ENCODE measurements around the gene KCNIP1.

Gene KCNIP1

GRCh38 chr5:170470808-170471404 is 32.9 kb upstream of the KCNIP1 start:
- Histone ChIP-seq H2BK5ac (ENCODE audit: low read length) (no peak overlapping the region), H3K79me1 (ENCODE audit: low read depth, low read length) (no peaks in the 10 kb centered on the region), H3K9me3 (replicated peaks in 1 of 2; ENCODE audit: control insufficient read depth in 2 of 2, insufficient read depth in 1 of 2, low read depth in 1 of 2, low read length in 2 of 2) (no peaks in the 10 kb centered on the region), H3K9ac (ENCODE audit: low read depth, low read length, poor library complexity) (no peak overlapping the region), H2AK5ac (ENCODE audit: low read depth, low read length) (no peak overlapping the region), H2AFZ (ENCODE audit: low read length) (no peak overlapping the region), H3K4me1 (ENCODE audit: control insufficient read depth in 2 of 2, insufficient read depth in 1 of 2, low read depth in 1 of 2, low read length in 2 of 2) (peaks cover 0 to 4% of the 10 kb centered on the region in 2 donors), H2BK12ac (ENCODE audit: low read length) (no peak overlapping the region), H4K8ac (ENCODE audit: low read depth, low read length) (no peak overlapping the region), H2BK120ac (ENCODE audit: low read depth, low read length) (no peak overlapping the region), H2BK15ac (ENCODE audit: low read length) (no peak overlapping the region), H3K4me3 (ENCODE audit: low read length in 2 of 2) (no peak overlapping the region), H3K27ac (replicated peaks; ENCODE audit: low read length) (no peak overlapping the region), H3K4me2 (ENCODE audit: insufficient read depth, low read length, poor library complexity, severe bottlenecking) (no peak overlapping the region), H3K23ac (ENCODE audit: low read depth, low read length, poor library complexity) (no peak overlapping the region), H3K4ac (ENCODE audit: low read length) (no peak overlapping the region), H3K14ac (ENCODE audit: low read length) (no peak overlapping the region), H4K91ac (ENCODE audit: low read depth, low read length, poor library complexity) (no peak overlapping the region), H3K36me3 (replicated peaks in 1 of 2; ENCODE audit: control insufficient read depth in 2 of 2, insufficient read depth in 2 of 2, low read length in 2 of 2) (no peaks in the 10 kb centered on the region), H3K18ac (ENCODE audit: low read length) (no peak overlapping the region), H3K27me3 (ENCODE audit: control insufficient read depth in 3 of 3, insufficient read depth in 3 of 3, low read depth in 1 of 3, low read length in 3 of 3) (no peaks in the 10 kb centered on the region)
- no peak for DNase-seq (ENCODE audit: low spot score)
- WGBS, 2 donors (ENCODE audit: extremely low coverage in 2 of 2, insufficient read length in 2 of 2, insufficient replicate concordance in 1 of 2): no CpG with 5 or more reads among the region's 8 CpGs

DNA sequence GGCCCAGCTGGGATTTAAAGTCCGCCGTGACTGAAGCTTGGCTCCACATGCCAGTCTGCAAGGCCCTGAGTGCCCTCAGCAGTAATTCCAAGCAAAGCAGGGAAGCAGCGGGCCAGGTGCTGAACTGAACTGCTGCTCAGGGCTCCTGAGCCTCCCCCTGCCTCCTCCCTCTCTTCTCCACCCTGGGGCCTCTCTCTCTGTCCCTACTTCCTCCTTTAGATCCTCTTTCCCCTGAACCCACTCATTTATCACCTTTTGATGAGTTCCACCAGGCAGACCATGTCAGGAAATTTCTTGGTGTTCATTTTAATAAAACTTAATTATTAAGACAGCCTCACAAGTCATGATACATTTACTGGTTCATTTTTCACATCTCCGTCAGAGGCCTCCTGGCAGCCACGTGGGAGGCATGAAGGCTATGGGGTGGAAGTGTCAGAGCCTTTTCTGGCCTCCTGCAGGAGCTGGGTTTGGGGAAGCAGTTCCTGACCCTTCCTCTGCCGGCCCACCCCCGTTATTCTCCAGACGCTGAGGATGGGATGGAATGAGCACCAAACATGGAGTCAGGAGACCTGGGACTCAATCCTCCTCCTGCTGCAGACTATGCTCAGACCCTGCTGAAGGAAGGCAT is 32.2 kb upstream of the KCNIP1 start:
- Histone ChIP-seq H3K4me2 (ENCODE audit: insufficient read depth, low read length, poor library complexity, severe bottlenecking) (no peak overlapping the region), H3K27ac (replicated peaks; ENCODE audit: low read length) (no peak overlapping the region), H3K14ac (ENCODE audit: low read length) (no peak overlapping the region), H2AFZ (ENCODE audit: low read length) (no peak overlapping the region), H2BK120ac (ENCODE audit: low read depth, low read length) (no peak overlapping the region), H3K23ac (ENCODE audit: low read depth, low read length, poor library complexity) (no peak overlapping the region), H3K27me3 (ENCODE audit: control insufficient read depth in 3 of 3, insufficient read depth in 3 of 3, low read depth in 1 of 3, low read length in 3 of 3) (no peaks in the 10 kb centered on the region), H2BK15ac (ENCODE audit: low read length) (no peak overlapping the region), H2AK5ac (ENCODE audit: low read depth, low read length) (no peak overlapping the region), H3K18ac (ENCODE audit: low read length) (no peak overlapping the region), H3K36me3 (replicated peaks in 1 of 2; ENCODE audit: control insufficient read depth in 2 of 2, insufficient read depth in 2 of 2, low read length in 2 of 2) (no peaks in the 10 kb centered on the region), H3K79me1 (ENCODE audit: low read depth, low read length) (no peaks in the 10 kb centered on the region), H4K8ac (ENCODE audit: low read depth, low read length) (no peak overlapping the region), H3K4me3 (ENCODE audit: low read length in 2 of 2) (no peak overlapping the region), H2BK5ac (ENCODE audit: low read length) (no peak overlapping the region), H3K4ac (ENCODE audit: low read length) (no peak overlapping the region), H3K4me1 (ENCODE audit: control insufficient read depth in 2 of 2, insufficient read depth in 1 of 2, low read depth in 1 of 2, low read length in 2 of 2) (peaks cover 0 to 4% of the 10 kb centered on the region in 2 donors), H3K9me3 (replicated peaks in 1 of 2; ENCODE audit: control insufficient read depth in 2 of 2, insufficient read depth in 1 of 2, low read depth in 1 of 2, low read length in 2 of 2) (no peaks in the 10 kb centered on the region), H2BK12ac (ENCODE audit: low read length) (no peak overlapping the region), H4K91ac (ENCODE audit: low read depth, low read length, poor library complexity) (no peak overlapping the region), H3K9ac (ENCODE audit: low read depth, low read length, poor library complexity) (no peak overlapping the region)
- no CpG with 5 or more reads among the region's 8 CpGs for WGBS, 2 donors (ENCODE audit: extremely low coverage in 2 of 2, insufficient read length in 2 of 2, insufficient replicate concordance in 1 of 2)
- no peak for DNase-seq (ENCODE audit: low spot score)

DNA sequence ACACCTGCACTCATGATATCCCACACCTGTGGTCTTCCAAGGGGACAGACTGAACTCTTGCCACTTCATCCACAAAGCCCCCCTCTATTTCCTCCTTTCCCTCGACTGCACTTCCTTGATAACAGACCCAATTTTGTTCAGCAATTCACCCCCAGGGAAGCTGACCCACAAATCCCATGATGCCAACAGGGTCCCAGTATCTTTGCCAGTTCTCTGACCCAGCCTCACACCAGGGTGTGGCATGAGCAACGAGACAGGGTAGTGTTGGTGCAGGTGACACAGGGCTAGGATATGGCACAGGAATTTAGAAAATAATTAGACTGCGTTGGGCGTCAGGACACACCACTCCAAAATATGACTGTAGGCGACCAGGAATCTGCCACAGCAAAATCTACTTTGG is 30.2 kb upstream of the KCNIP1 start:
- Histone ChIP-seq H3K4me2 (ENCODE audit: insufficient read depth, low read length, poor library complexity, severe bottlenecking) (no peak overlapping the region), H3K36me3 (replicated peaks in 1 of 2; ENCODE audit: control insufficient read depth in 2 of 2, insufficient read depth in 2 of 2, low read length in 2 of 2) (no peaks in the 10 kb centered on the region), H3K4me3 (ENCODE audit: low read length in 2 of 2) (no peak overlapping the region), H2AK5ac (ENCODE audit: low read depth, low read length) (no peak overlapping the region), H3K9me3 (replicated peaks in 1 of 2; ENCODE audit: control insufficient read depth in 2 of 2, insufficient read depth in 1 of 2, low read depth in 1 of 2, low read length in 2 of 2) (no peaks in the 10 kb centered on the region), H3K4me1 (ENCODE audit: control insufficient read depth in 2 of 2, insufficient read depth in 1 of 2, low read depth in 1 of 2, low read length in 2 of 2) (peaks cover 0 to 4% of the 10 kb centered on the region in 2 donors), H3K9ac (ENCODE audit: low read depth, low read length, poor library complexity) (no peak overlapping the region), H3K18ac (ENCODE audit: low read length) (no peak overlapping the region), H3K14ac (ENCODE audit: low read length) (no peak overlapping the region), H4K91ac (ENCODE audit: low read depth, low read length, poor library complexity) (no peak overlapping the region), H3K23ac (ENCODE audit: low read depth, low read length, poor library complexity) (no peak overlapping the region), H3K27ac (replicated peaks; ENCODE audit: low read length) (no peak overlapping the region), H3K79me1 (ENCODE audit: low read depth, low read length) (no peaks in the 10 kb centered on the region), H3K4ac (ENCODE audit: low read length) (no peak overlapping the region), H2AFZ (ENCODE audit: low read length) (no peak overlapping the region), H3K27me3 (ENCODE audit: control insufficient read depth in 3 of 3, insufficient read depth in 3 of 3, low read depth in 1 of 3, low read length in 3 of 3) (peaks cover 0 to 3% (median 0%) of the 10 kb centered on the region in 3 experiments), H4K8ac (ENCODE audit: low read depth, low read length) (no peak overlapping the region), H2BK15ac (ENCODE audit: low read length) (no peak overlapping the region), H2BK12ac (ENCODE audit: low read length) (no peak overlapping the region), H2BK120ac (ENCODE audit: low read depth, low read length) (no peak overlapping the region), H2BK5ac (ENCODE audit: low read length) (no peak overlapping the region)
- DNase-seq (ENCODE audit: low spot score): no peak
- WGBS, 2 donors (ENCODE audit: extremely low coverage in 2 of 2, insufficient read length in 2 of 2, insufficient replicate concordance in 1 of 2): no CpG with 5 or more reads among the region's 5 CpGs

DNA sequence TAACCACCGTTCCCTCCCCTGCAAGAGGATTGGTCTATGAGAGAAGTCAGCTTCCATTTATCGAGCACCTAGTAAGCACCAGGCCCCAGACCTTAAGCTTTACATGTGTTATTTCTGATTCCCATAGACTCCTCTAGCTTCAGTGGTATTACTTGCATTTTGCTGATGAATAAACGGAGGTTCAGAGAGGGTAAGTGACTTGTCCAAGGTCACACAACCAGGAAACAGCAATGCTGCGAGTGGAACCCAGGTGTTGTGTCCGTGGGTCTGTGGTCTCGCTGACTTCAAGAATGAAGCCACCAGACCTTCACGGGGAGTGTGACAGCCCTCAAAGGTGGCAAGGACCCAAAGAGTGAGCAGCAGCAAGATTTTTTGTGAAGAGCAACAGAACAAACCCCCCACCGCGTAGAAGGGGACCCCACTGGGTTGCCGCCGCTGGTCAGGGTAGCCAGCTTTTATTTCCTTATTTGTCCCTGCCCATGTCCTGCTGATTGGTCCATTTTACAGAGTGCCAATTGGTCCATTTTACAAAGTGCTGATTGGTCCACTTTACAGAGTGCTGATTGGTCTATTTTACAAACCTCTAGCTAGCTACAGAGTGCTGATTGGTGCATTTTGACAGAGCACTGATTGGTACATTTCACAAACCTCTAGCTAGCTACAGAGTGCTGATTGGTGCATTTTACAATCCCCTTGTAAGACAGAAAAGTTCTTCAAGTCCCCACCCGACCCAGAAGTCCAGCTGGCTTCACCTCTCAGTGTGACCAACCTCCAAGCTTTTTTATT is 29.1 kb upstream of the KCNIP1 start:
- no peak overlapping the region for H3K23ac ChIP-seq (ENCODE audit: low read depth, low read length, poor library complexity)
- no peak overlapping the region for H3K4me2 ChIP-seq (ENCODE audit: insufficient read depth, low read length, poor library complexity, severe bottlenecking)
- H2AK5ac ChIP-seq (ENCODE audit: low read depth, low read length): no peak overlapping the region
- no peak overlapping the region for H2BK5ac ChIP-seq (ENCODE audit: low read length)
- no peaks in the 10 kb centered on the region for H3K79me1 ChIP-seq (ENCODE audit: low read depth, low read length)
- H3K9ac ChIP-seq (ENCODE audit: low read depth, low read length, poor library complexity): no peak overlapping the region
- H3K14ac ChIP-seq (ENCODE audit: low read length): no peak overlapping the region
- no peak overlapping the region for H3K4me3 ChIP-seq (ENCODE audit: low read length in 2 of 2)
- H2BK12ac ChIP-seq (ENCODE audit: low read length): no peak overlapping the region
- no peak overlapping the region for H3K27ac ChIP-seq (replicated peaks; ENCODE audit: low read length)
- no peak overlapping the region for H2BK15ac ChIP-seq (ENCODE audit: low read length)
- H3K9me3 ChIP-seq (replicated peaks in 1 of 2; ENCODE audit: control insufficient read depth in 2 of 2, insufficient read depth in 1 of 2, low read depth in 1 of 2, low read length in 2 of 2): no peaks in the 10 kb centered on the region
- no peak for DNase-seq (ENCODE audit: low spot score)
- no peaks in the 10 kb centered on the region for H3K36me3 ChIP-seq (replicated peaks in 1 of 2; ENCODE audit: control insufficient read depth in 2 of 2, insufficient read depth in 2 of 2, low read length in 2 of 2)
- peaks cover 0 to 4% of the 10 kb centered on the region in 2 donors for H3K4me1 ChIP-seq (ENCODE audit: control insufficient read depth in 2 of 2, insufficient read depth in 1 of 2, low read depth in 1 of 2, low read length in 2 of 2)
- H3K4ac ChIP-seq (ENCODE audit: low read length): no peak overlapping the region
- no peak overlapping the region for H2BK120ac ChIP-seq (ENCODE audit: low read depth, low read length)
- no peak overlapping the region for H4K91ac ChIP-seq (ENCODE audit: low read depth, low read length, poor library complexity)
- no peak overlapping the region for H3K18ac ChIP-seq (ENCODE audit: low read length)
- peaks cover 0 to 3% (median 0%) of the 10 kb centered on the region in 3 experiments for H3K27me3 ChIP-seq (ENCODE audit: control insufficient read depth in 3 of 3, insufficient read depth in 3 of 3, low read depth in 1 of 3, low read length in 3 of 3)
- H2AFZ ChIP-seq (ENCODE audit: low read length): no peak overlapping the region
- no peak overlapping the region for H4K8ac ChIP-seq (ENCODE audit: low read depth, low read length)
- WGBS, 2 donors (ENCODE audit: extremely low coverage in 2 of 2, insufficient read length in 2 of 2, insufficient replicate concordance in 1 of 2): no CpG with 5 or more reads among the region's 12 CpGs

Measured in neuronal stem cell (in vitro differentiated cells).